NCI-H2081 (cell line): ENCODE measurements around the gene ZG16B.

Source experiments
- DNase-seq, 2 experiments: peaks; one replicate each; lab custom pipeline; 2025; lab: John Stamatoyannopoulos, UW

Gene ZG16B

DNA sequence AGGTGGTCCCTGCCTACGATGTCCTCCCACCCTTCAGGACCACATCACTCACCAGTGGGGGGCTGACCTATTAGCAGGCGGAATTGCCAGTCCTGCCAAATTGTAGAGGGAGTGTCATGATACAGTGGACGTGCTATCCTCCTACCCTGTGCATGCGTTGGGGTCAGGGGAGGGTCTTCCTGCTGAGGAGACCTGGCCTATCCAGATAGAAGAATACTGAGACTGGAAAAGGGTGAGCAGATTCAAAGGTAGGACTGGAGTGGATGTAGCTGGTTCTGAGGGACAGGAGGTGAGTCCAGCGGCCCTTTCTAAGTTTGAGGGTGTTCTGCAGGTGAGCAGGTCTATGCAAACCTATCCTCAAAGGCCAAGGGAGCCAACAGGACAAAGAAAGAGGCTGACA lies 23.8 kb upstream of the ZG16B start:
- DNase-seq: no peak

DNA sequence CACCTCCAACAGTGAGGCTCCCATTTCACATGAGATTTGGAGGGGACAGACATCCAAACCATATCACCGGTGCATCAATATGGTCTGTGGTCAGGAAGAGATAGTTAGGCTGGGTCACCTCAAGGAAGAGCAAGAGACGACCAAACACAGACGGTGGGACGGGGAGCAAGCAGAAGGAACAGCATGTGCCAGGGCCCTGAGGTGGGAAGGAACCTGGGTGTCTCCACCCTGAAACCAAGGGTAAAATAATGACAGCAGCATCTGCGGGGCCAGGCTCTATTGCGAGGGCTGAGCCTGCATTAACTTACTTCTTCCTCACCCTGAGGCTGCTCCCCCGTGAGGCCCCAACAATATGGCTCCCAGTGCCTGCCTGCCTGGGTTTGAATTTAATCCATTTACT lies 21.9 kb upstream of the ZG16B start:
- DNase-seq: no peak

DNA sequence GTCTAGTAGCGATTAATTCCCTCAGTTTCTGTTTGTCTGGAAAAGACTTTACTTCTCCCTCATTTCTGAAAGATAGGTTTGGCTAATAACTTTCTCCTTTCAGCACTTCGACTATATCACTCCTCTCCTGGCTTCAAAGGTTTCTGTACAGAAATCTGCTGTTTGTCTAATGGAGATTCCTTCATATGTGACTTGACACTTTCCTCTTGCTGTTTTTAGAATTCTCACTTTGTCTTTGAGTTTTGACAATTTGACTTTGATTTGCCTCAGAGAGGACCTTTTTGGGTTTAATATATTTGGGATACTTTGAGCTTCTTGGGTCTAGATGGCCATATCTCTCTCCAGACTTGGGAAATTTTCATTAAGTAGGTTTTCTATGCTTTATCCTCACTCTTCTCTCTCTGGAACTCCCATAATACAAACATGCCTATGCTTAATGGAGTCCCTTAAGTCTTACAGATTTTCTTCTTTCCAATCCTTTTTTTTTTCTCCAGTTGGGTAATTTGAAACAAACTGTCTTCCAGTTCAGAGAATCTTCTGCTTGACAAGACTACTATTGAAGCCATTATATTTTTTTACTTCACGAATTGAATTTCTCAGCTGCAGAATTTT lies 20.8 kb upstream of the ZG16B start:
- DNase-seq: no peak

DNA sequence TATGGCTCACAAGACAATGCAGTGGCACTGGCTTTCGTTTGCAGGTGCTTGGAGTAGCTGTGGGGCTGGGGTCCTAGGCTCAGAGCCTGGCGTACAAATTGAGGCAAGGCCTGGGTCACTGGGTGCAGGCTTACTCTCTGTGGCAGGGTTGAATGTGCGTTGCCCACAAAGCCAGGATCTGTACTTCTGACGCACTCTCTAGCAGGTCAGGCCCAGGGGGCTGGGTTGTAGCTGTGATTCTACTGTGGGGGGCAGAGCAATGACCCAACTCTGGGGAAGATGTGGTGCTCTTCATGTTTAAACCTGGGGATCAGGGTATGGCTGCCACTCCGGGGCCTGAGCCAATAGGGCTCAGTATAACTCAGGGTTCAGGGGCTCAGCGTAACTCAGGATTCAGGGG lies 19.5 kb upstream of the ZG16B start:
- DNase-seq: no peak

DNA sequence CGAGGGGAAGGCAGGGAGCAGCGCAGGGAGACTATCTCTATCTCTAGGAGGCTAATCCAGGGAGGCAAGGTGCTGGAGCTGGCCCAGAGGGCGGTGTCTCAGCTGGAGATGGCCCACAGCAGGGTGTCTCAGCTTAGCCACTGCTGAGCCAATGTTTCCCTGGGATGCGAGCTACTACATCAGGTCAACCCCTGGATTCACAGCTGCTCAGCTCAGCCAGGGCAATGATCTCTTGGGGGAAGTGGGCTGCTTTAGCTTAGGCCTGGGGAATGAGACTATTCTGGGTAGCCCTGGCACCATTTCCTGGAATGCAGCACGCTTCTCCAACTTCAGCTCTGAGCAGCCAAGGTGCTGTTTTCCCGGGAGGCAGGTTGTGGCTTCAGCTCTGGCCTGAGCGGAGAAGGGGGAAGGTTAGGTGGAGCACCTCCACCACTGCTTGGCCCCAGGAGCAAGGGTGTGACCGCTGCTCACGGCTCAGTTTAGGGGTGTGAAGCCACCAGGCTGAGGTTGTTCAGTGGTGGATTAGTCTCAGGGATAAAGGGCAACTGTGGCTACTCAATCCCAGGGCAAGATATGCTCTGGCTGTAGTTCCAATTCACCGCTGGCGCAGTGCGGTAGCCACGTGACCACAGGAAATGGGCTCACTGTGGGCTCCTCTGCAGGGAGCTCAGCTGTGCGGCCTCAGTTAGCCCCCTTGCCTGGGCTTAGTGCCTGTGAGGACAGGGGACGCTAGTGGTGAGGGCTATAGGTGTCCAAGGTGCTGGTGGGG lies 18.2 kb upstream of the ZG16B start:
- DNase-seq: no peak

DNA sequence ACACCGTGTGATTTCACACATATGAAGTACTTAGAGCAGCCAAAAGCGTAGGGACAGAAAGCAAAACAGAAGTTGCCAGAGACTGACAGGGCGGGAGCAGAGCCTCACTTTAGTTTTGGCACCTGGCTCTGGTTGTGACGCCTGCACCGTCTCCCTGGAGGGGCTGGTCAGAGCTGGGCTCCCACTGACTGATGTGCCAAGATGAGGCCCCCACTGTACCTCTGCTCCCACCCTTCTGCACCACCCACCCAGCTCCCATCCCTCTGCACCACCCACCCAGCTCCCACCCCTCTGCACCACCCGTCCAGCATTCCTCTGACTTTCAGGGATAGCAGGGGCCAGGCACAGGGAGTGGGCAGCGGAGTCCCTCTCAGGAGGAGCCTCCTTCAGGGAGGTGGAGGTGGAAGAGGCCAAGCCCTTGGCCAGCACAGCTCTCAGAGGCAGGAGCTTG lies 16.3 kb upstream of the ZG16B start:
- DNase-seq: no peak

DNA sequence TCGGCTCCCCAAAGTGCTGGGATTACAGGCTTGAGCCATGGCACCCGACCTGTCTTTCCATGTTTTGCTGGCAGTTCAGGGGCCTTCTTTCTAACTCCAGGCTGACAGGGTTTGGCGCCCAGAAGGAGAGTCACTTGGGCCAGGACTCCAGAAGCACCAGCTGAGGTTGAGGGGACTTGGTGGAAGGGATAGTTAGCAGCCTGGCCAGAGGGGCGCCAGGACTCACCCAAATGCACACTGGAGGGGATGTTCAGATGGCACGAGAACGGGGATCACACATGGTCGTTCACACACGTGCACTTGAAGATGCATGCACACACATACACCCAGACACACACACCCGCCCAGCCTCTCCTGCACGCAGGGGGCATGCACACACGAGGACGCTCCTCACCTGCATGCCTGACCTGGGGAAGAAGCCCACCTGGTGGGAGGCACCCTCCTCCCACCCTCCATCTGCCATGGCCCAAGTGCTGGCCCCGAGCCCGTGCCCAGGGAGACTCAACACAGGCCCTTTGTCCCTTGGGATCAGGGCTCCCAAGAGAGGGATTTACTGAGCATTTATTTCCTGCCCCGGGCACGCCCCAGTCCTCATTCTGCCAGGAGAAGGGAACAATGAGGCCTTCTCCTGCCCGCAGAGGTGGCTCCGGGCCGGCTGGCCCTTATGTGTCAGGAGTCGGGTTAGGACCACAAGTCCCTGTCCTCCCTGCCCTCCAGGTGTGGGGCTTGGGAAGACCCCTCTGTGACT lies 15.4 kb upstream of the ZG16B start:
- no peak for DNase-seq

DNA sequence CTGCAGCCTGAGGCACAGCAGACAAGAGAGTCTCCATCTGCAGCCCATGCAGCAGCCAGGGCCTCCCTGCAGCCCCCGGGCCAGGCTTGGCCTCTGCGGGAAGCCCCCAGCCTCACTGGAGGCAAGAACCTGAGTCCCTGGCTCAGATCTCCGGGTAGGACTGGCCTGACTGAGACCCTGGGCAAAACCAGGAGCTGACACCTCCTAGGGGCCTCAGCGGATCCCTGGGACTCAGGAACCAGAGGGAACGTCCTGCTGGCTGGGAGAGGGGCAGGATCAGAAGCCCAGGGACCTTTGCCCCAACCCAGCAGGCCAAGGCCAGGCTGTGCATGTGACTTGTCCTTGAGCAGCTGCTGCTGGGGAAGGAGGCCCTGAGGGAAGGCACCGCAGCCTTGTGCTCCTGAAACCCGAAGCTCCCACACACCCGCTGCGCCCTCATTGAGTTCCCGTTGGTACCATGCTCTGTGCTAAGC lies 14.8 kb upstream of the ZG16B start:
- DNase-seq: no peak

DNA sequence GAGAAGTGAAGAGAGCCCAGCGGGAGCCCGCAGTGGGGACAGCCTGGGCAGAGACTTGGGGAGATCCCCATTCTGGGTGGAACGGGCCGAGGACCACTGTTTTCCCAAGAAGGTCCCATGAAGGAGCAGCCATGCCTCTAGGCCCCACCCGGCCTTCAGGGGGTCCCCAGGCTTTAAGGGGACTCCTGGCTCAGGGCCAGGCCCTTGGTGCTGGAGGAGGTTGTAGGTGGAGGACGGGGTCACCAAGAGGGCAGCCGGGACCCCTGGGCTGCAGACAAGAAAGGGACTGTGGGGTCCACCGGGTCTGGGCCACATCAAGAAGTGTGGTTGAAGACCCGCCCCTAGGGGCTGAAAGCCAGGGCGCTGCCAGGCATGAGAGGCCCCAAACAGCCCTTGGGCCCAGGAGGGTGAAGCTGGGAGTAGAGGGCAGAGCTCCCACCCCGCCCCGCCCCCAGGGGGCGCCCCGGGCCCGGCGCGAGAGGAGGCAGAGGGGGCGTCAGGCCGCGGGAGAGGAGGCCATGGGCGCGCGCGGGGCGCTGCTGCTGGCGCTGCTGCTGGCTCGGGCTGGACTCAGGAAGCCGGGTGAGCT lies 13.3 kb upstream of the ZG16B start, which contains the start of gene PRSS21:
Gene PRSS21 (plus strand): TSS at position 487 of the 589 bp plus-strand sequence. CDS start 32 bp downstream, at position 519.
- DNase-seq: no peak

DNA sequence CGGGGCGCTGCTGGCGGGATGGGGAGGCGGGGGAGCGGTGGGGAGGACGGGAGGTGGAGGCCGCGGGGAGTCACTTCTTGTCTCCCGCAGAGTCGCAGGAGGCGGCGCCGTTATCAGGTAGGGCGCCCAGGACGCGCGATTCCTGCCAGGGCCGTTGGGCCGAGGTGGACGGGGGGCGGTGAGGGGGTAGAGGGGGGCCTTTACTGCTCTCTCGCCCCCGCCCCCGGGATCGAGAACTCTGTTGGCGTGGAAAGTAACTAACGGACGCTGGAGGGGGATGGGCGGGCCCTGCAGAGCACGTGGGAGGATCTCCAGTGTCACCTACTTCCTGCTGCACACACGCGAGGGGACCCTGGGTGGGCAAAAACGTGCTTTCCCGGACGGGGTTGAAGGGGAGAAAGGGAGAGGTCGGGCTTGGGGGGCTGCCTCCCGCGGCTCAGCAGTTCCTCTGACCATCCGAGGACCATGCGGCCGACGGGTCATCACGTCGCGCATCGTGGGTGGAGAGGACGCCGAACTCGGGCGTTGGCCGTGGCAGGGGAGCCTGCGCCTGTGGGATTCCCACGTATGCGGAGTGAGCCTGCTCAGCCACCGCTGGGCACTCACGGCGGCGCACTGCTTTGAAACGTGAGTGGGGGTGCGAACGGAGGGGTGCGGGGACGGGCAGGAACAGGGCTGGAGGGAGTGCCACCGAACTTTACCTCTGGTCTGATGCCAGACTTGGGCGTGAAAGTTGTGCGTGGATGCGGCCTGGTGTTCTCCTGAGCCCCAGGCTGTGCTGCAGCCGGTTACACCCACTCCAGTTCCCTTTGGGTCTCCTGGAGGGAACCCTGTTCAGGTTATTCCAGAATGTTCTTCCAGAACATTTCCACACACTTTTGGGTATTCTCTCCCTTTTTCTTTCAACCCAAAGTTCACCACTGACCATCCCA lies 12.5 kb upstream of the ZG16B start:
- no peak for DNase-seq

DNA sequence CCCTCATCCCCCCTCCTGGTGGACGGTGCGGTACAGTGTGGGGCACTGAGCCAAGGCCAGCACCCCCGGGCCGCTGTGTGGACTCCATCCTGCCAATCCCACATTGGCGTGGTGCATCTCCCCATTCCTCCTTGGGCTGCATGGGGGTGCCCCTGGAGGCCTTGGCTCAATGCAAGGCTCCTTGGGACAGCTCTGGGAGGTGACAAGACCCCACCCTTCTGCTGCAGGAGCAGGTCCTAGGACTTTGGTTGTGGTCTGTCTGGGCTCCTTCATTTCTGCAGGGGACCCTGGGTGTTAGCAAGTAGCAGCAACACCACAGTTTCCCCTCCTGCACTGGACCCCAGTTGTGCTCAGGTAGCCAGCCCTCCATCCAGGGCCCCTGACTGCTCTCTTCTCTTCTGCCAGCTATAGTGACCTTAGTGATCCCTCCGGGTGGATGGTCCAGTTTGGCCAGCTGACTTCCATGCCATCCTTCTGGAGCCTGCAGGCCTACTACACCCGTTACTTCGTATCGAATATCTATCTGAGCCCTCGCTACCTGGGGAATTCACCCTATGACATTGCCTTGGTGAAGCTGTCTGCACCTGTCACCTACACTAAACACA lies 11.7 kb upstream of the ZG16B start:
- DNase-seq: no peak

DNA sequence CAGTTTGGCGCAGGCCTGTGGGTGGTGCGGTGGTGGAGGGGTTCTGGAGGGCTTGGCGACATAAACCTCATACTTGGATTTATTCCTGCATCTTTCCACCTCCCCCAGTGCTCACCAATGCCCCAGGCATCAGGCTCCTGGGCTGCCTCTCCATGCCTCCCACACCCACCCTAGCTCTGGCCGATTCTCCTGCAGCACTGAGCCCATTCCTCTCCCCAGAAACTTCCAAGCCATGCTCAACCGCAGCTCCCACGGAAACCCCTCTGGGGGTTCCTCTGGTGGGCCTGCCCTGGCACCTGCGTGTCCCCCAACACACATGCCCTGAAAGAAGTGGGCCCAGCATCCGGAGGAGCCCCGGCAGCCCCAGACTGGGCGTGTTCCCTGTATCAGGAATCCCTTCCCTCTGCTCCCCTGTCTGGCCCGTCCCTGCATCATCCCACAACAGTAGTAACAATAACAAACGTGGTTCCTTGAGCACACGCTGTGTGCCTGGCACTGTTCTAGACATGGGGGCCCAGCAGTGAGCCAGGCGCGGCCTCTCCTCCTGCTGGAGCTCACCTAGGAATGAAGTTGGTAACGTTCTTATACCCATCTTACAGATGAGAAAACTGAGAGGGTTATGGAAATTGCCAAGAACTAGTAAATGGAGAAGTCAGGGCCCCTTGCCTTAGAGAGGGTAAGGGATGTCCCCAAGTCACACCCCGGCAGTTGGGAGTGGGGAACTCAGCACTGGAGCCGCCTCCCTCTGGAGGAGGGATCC lies 10.7 kb upstream of the ZG16B start:
- no peak for DNase-seq

DNA sequence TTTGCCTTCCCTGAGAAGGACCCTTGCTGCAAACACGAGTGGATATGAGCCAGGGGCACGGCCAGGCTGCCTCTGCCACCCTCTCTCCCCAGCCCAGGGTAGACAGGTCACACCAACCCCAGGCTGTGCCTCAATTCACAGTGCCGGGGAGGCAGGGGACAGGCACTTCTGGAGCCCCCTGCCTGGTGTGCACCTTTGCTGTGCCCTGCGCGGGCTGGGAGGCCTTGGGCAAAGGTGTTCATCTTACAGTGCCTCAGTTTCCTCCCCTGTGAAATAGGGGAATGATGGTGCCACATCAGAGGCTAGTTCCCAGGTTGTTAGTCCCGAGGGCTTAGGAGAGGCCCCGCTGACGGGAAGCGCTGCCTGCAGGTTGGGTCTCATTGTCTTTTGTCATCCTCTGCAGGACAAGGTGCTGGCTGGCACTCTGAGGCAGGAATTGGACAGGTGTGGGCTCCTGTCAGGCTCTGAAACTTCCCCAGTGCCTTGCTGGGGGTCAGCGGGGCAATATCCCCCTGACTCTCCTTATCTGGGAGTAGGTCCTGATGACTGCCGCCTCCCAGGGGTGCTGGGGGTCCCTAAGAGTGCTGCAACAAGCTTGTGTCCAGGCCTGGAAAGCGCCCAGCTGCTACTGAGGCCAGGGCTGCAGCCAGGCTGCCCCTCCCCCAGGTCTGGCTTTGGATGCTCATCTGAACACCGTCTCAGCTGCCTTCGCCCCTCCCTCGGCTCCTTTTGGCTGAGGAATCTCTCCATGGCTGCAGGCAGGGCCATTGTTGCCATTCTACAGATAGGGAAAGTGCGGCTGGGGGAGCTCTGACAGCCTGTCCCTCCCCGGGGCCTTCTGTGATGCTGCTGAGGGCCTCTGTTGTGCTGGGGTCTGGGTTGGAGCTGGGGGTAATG lies 9.9 kb upstream of the ZG16B start:
- no peak for DNase-seq

DNA sequence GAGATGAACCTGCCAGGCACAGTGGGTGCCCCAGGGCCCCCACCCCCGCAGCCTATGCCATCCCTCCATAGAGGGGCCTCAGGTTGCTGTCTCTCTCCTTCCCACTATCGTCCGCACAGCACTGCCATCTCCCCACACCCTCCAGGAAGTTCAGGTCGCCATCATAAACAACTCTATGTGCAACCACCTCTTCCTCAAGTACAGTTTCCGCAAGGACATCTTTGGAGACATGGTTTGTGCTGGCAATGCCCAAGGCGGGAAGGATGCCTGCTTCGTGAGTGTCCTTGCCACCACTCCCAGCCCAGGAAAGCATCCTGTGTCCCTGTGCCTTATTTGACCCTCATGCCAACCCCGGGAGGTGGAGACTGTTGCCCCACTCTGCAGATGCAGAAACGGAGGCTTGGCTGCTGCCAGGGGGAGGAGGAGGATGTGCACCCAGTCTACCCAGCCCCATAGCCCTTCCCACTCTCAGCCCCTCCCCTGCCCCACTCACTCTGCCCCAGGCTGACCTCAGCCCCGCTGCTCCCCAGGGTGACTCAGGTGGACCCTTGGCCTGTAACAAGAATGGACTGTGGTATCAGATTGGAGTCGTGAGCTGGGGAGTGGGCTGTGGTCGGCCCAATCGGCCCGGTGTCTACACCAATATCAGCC lies 9.1 kb upstream of the ZG16B start:
- no peak for DNase-seq

DNA sequence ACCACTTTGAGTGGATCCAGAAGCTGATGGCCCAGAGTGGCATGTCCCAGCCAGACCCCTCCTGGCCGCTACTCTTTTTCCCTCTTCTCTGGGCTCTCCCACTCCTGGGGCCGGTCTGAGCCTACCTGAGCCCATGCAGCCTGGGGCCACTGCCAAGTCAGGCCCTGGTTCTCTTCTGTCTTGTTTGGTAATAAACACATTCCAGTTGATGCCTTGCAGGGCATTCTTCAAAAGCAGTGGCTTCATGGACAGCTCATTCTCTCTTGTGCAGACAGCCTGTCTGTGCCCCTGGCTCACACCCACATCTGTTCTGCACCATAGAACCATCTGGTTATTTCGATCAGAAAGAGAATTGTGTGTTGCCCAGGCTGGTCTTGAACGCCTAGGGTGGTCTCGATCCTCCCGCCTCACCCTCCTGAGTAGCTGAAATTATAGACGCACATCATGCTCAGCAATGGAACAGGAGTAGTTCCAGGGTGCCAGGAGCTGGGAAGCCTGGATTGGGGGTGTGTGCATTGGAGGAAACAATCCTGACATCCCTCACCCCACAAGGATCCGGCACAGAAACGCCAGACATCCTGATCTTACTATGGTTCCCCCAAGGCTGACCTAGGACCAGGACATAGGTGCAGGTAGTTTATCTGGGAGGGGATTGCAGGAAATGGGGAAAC lies 8.5 kb upstream of the ZG16B start:
- DNase-seq: no peak

DNA sequence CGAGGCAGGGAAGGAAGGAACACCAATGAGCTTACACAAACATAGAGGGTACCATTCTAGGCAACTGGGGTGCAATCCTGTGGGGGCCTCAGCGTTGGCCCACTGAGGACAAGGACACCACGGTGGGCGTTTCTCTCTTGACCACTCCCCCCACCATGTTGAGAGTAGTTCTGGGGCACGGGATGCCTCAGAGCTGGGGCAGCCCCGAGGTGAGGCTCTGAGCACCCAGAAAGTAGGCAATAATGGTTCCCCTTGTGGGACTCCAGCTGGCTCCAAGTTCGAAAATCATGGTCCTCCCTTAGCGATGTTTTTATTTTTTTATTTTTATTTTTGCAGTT lies 8.0 kb upstream of the ZG16B start:
- no peak for DNase-seq

DNA sequence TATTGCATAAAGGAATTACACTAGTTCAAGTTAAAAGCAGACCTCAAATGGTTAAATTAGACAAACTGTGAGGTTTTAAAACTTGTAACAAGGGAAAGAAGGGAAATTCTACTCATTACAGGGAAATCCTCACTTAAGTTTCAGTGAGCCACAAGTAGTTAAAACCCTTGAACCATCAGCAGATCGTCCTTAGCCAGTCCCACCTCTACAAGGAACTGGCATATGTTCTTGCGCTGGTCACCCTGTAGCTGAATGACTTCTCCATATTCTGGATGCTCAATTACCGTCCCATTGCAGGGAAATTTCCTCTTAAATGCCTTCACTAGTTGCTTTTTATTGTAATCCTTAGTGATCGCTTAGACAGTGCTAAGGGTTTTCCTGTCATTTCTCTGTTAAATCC lies 7.6 kb upstream of the ZG16B start:
- no peak for DNase-seq

DNA sequence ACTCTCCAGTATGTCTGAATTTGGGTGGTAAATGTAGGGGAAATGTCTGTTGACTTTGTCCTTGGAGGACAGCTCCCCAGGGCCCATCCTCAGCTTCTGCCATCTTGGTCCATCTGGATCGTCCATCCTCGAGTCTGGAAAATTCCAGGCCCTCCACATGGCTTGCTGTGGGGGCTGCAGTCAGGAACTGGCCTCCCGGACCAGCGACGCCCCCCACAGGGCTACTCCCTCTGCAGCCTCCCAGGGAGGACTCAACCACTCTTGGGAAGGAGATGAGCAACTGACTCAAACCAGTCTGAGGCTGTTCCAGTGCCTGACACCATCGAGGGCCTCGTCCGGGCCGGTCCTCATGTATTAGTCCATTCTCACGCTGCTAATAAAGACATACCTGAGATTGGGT lies 5.5 kb upstream of the ZG16B start:
- no peak for DNase-seq
